OCI-LY1 (cell line): ENCODE measurements around the gene UVSSA.

ENCODE experiments used
- H2AFZ ChIP-seq: fragments of 200-600 bp; sonication (generic), shearing (Covaris generic); 2 replicates; pipeline ENCODE4 v1.6.0; 2014; ENCODE audit warnings: antibody characterized with exemption, mild to moderate bottlenecking, low read length
- H3F3A ChIP-seq: fragments of 200-600 bp; sonication (generic), shearing (Covaris generic); 2 replicates; pipeline ENCODE4 v1.6.0; 2014; ENCODE audit warnings: mild to moderate bottlenecking, antibody characterized with exemption, low read length, moderate library complexity; ENCODE audit not compliant: insufficient read depth
- H3K27ac ChIP-seq: fragments of 200-600 bp; sonication (generic); 2 replicates; pipeline ENCODE4 v1.5.1; 2014; ENCODE audit warnings: low read length, mixed run types, mild to moderate bottlenecking, low read depth; ENCODE audit not compliant: poor library complexity, severe bottlenecking
- H3K27me3 ChIP-seq: fragments of 200-600 bp; sonication (generic); 2 replicates; pipeline ENCODE4 v1.6.0; 2014; ENCODE audit warnings: antibody characterized with exemption, mild to moderate bottlenecking, low read length, moderate library complexity; ENCODE audit not compliant: insufficient read depth
- H3K36me3 ChIP-seq: fragments of 200-600 bp; sonication (generic); 2 replicates; pipeline ENCODE4 v1.6.1; 2014; ENCODE audit warnings: mild to moderate bottlenecking, antibody characterized with exemption, low read length, moderate library complexity, mixed read lengths; ENCODE audit not compliant: insufficient read depth
- H3K4me1 ChIP-seq: fragments of 200-600 bp; sonication (generic); 2 replicates; pipeline ENCODE4 v1.5.1; 2014; ENCODE audit warnings: mild to moderate bottlenecking, low read length, moderate library complexity; ENCODE audit not compliant: insufficient read depth, severe bottlenecking
- H3K4me2 ChIP-seq: fragments of 200-600 bp; sonication (generic), shearing (Covaris generic); 2 replicates; pipeline ENCODE4 v1.6.1; 2014; ENCODE audit warnings: low read length
- H3K4me3 ChIP-seq: fragments of 200-600 bp; sonication (generic); 2 replicates; pipeline ENCODE4 v1.5.1; 2014; ENCODE audit warnings: low read length, low read depth, mild to moderate bottlenecking, mixed read lengths; ENCODE audit not compliant: poor library complexity, severe bottlenecking
- H3K79me2 ChIP-seq: fragments of 200-600 bp; shearing (Covaris generic); 2 replicates; pipeline ENCODE4 v1.6.1; 2016; ENCODE audit warnings: mixed run types, low read length, mixed read lengths; ENCODE audit not compliant: insufficient read depth
- H3K9ac ChIP-seq: fragments of 200-600 bp; sonication (generic), shearing (Covaris generic); 2 replicates; pipeline ENCODE4 v1.6.1; 2014; ENCODE audit warnings: mild to moderate bottlenecking, low read length, mixed read lengths
- H3K9me2 ChIP-seq: fragments of 200-600 bp; sonication (generic), shearing (Covaris generic); 2 replicates; pipeline ENCODE4 v1.6.1; 2014; ENCODE audit warnings: low read depth, mild to moderate bottlenecking, low read length, mixed read lengths
- H3K9me3 ChIP-seq: fragments of 200-600 bp; shearing (Covaris generic); 2 replicates; pipeline ENCODE4 v1.6.1; 2014; ENCODE audit warnings: low read length, mixed read lengths
- H4K20me1 ChIP-seq: fragments of 200-600 bp; sonication (generic), shearing (Covaris generic); 2 replicates; pipeline ENCODE4 v1.6.0; 2016; ENCODE audit warnings: mild to moderate bottlenecking, low read length; ENCODE audit not compliant: insufficient read depth
- EZH2 ChIP-seq: fragments of 200-600 bp; sonication (generic), shearing (Covaris generic); IDR thresholded peaks from 2 replicates; pipeline ENCODE4 v1.8.0; 2017; ENCODE audit warnings: borderline replicate concordance, mixed run types, mild to moderate bottlenecking, antibody characterized with exemption, low read length, moderate library complexity, mixed read lengths
- TF ChIP-seq, protein P1 (sequence below): fragments of 200-600 bp; sonication (generic), shearing (Covaris generic); IDR thresholded peaks from 2 replicates; pipeline ENCODE4 v1.5.1; 2017; ENCODE audit warnings: mild to moderate bottlenecking, antibody characterized with exemption, low read length, moderate library complexity, mixed read lengths

The UVSSA gene

DNA sequence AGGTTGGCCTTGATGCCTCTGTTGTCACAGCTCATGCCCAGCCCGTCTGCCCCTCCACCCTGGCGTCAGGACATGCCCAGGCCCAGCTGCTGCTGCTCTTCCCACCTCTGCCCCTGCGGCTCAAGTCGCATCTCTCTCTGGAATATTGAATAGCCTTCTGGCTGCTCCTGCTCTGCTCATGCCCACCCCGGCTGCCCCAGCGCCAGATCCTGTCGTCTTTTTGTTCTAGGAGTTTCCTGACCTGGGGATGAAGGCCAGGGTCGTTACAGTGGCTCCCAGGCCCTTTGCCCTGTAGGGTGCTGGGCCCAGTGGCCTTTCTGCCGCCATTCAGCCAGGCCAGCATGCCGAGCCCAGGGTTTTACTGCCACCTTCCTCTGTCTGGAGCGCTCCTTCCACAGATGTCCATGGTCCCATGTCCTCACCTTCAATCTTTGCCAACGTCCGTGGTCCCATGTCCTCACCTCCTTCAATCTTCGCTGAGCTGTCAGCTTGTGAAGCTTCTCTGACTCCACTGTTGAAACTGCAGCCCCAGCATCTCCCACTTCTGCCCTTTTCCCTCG lies 47.6 kb upstream of the UVSSA start:
- Histone ChIP-seq H3K4me2 (no peak overlapping the region), H3K79me2 (peaks cover 2% of the 10 kb centered on the region)

DNA sequence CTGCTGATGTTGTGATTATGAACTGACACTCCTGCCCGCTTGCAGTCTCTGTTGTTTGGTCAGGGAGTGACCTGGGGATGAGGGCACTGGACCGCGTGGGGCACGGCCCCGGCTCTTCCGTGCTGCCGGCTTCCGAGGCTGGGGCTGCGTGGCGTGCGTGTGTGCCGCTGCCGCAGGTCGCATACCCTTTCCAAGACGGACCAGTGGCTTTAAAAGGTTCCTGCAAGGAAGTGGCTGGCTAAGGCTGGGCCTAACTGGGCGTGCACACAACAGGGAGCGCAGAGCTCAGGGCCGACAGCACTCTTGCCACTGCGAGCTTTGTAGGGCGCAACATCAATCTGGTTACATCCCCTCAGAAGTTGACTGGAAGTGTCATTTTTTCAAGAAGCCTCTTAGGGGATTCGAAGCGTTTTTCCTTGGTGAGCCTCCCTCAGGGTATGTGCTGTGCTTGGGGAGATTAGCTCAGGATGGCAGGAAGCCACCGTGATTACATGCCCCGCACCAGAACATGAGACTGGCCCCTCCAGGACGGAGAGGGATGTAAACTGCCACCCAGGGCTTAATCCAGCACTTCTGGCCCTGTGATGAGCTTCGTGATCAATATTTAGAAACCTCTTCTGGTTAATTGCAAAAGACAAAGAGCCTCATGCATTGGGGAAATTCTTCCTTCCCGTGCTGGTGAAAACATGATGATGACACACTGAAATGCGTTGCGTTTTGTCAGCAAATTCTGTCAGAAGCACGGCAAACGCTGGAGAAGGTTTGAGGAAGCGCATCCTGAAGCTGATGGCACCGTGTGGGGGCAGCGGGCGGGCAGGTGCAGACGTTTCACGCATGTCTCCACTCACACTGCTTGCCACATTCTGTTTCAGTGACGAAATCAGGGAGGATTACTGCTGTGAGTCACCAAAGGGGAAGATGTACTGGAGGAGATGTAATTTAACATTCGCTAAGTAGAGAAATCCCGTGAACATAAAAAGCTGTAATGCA lies 46.2 kb upstream of the UVSSA start:
- Histone ChIP-seq H3K4me3 (no peak overlapping the region), H3F3A (no peaks in the 10 kb centered on the region), H3K27ac (no peak overlapping the region), H3K36me3 (peaks cover 12% of the 10 kb centered on the region; the same call in 1 of the 2 replicates), H2AFZ (no peak overlapping the region), H4K20me1 (no peaks in the 10 kb centered on the region), H3K9me3 (no peaks in the 10 kb centered on the region), H3K9ac (no peak overlapping the region), H3K27me3 (no peaks in the 10 kb centered on the region), H3K79me2 (no peaks in the 10 kb centered on the region), H3K4me2 (no peak overlapping the region), H3K9me2 (no peaks in the 10 kb centered on the region), H3K4me1 (no peaks in the 10 kb centered on the region)
- no peak for TF ChIP-seq EZH2
- TF ChIP-seq, protein P1, sequence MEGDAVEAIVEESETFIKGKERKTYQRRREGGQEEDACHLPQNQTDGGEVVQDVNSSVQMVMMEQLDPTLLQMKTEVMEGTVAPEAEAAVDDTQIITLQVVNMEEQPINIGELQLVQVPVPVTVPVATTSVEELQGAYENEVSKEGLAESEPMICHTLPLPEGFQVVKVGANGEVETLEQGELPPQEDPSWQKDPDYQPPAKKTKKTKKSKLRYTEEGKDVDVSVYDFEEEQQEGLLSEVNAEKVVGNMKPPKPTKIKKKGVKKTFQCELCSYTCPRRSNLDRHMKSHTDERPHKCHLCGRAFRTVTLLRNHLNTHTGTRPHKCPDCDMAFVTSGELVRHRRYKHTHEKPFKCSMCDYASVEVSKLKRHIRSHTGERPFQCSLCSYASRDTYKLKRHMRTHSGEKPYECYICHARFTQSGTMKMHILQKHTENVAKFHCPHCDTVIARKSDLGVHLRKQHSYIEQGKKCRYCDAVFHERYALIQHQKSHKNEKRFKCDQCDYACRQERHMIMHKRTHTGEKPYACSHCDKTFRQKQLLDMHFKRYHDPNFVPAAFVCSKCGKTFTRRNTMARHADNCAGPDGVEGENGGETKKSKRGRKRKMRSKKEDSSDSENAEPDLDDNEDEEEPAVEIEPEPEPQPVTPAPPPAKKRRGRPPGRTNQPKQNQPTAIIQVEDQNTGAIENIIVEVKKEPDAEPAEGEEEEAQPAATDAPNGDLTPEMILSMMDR = no peak

More for the DNA sequence above, 47.6 kb upstream of the UVSSA start:
- Histone ChIP-seq H3K27me3 (no peaks in the 10 kb centered on the region), H3K4me3 (no peak overlapping the region), H3K9me2 (no peaks in the 10 kb centered on the region), H3K9me3 (no peaks in the 10 kb centered on the region), H3K4me1 (peaks cover 9% of the 10 kb centered on the region), H3F3A (no peaks in the 10 kb centered on the region), H3K27ac (no peak overlapping the region), H3K36me3 (peaks cover 5% of the 10 kb centered on the region; the same call in 1 of the 2 replicates), H3K9ac (no peak overlapping the region), H2AFZ (no peak overlapping the region), H4K20me1 (no peaks in the 10 kb centered on the region)
- TF ChIP-seq EZH2 = no peak
- TF ChIP-seq, protein P1 = no peak

DNA sequence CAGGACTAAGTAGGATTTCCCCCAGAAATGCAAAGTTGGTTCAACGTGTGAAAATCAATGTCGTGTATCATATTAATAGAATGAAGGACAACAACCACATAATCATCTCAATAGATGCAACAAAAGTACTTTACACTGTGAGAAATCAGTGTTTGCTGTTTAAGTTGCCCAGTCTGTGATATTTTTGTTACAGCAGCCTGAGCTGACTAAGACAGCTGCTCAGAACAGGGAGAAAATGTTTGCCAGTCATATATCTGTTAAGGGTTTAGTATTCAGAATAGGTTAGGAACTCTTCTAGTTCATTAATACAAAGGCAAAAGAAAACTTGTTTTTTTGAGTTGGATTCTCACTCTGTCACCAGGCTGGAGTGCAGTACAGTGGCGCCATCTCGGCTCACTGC lies 44.8 kb upstream of the UVSSA start:
- Histone ChIP-seq H2AFZ (no peak overlapping the region), H3K27me3 (no peaks in the 10 kb centered on the region), H3K4me3 (no peak overlapping the region), H3K4me1 (no peaks in the 10 kb centered on the region), H3K4me2 (no peak overlapping the region), H3K9ac (no peak overlapping the region), H3K27ac (no peak overlapping the region), H3K9me3 (no peaks in the 10 kb centered on the region), H3K36me3 (peaks cover 12% of the 10 kb centered on the region; the same call in 1 of the 2 replicates), H3F3A (no peaks in the 10 kb centered on the region), H4K20me1 (no peaks in the 10 kb centered on the region), H3K79me2 (no peaks in the 10 kb centered on the region), H3K9me2 (no peaks in the 10 kb centered on the region)
- TF ChIP-seq EZH2 = no peak
- TF ChIP-seq, protein P1 = no peak
